Neutrophil (primary cell): ENCODE measurements around the gene SMIM10.
A peak's percentile ranks its signal among the peaks of the same experiment; 100 is the strongest.

ENCODE experiments used
- H3K27ac ChIP-seq: fragments of 200-600 bp; sonication (generic); 2 replicates; pipeline ENCODE4 v1.5.1; 2016; ENCODE audit warnings: mild to moderate bottlenecking, moderate library complexity
- H3K27me3 ChIP-seq: fragments of 200-600 bp; sonication (generic); 2 replicates; pipeline ENCODE4 v1.6.0; 2016; ENCODE audit warnings: mild to moderate bottlenecking
- H3K36me3 ChIP-seq: fragments of 200-600 bp; sonication (generic); 2 replicates; pipeline ENCODE4 v1.5.1; 2017
- H3K4me1 ChIP-seq, 2 experiments: fragments of 200-600 bp in 1 of 2; sonication (generic) in 1 of 2; 1 replicate in 1 of 2; 2 replicates in 1 of 2; pipeline versions ENCODE4 v1.5.1 to v1.6.1; 2013 to 2016; ENCODE audit warnings: low read depth in 1 of 2, low read length in 1 of 2, mild to moderate bottlenecking in 1 of 2, moderate library complexity in 1 of 2; ENCODE audit not compliant: control insufficient read depth in 1 of 2, insufficient read depth in 1 of 2
- H3K4me3 ChIP-seq, 2 experiments: fragments of 200-600 bp in 1 of 2; sonication (generic) in 1 of 2; 1 replicate in 1 of 2; 2 replicates in 1 of 2; pipeline ENCODE4 v1.5.1; 2013 to 2016; ENCODE audit warnings: low read depth in 1 of 2, low read length in 1 of 2, mild to moderate bottlenecking in 1 of 2, moderate library complexity in 1 of 2
- H3K9me3 ChIP-seq: fragments of 200-600 bp; sonication (generic); 2 replicates; pipeline ENCODE4 v1.5.1; 2016
- TF ChIP-seq, protein P1 (sequence below): fragments of 200-600 bp; sonication (generic); IDR thresholded peaks from 2 replicates; pipeline ENCODE4 v1.5.1; 2016; ENCODE audit warnings: antibody characterized with exemption

Gene SMIM10

GRCh38 chrX:135003876-135004623 lies 13.3 kb downstream of the SMIM10 start:
- no peak overlapping the region for H3K27ac ChIP-seq
- H3K4me3 ChIP-seq = peak overlapping the region; percentile 41 to 48
- no peaks in the 10 kb centered on the region for H3K27me3 ChIP-seq
- no peaks in the 10 kb centered on the region for H3K9me3 ChIP-seq
- TF ChIP-seq, protein P1, sequence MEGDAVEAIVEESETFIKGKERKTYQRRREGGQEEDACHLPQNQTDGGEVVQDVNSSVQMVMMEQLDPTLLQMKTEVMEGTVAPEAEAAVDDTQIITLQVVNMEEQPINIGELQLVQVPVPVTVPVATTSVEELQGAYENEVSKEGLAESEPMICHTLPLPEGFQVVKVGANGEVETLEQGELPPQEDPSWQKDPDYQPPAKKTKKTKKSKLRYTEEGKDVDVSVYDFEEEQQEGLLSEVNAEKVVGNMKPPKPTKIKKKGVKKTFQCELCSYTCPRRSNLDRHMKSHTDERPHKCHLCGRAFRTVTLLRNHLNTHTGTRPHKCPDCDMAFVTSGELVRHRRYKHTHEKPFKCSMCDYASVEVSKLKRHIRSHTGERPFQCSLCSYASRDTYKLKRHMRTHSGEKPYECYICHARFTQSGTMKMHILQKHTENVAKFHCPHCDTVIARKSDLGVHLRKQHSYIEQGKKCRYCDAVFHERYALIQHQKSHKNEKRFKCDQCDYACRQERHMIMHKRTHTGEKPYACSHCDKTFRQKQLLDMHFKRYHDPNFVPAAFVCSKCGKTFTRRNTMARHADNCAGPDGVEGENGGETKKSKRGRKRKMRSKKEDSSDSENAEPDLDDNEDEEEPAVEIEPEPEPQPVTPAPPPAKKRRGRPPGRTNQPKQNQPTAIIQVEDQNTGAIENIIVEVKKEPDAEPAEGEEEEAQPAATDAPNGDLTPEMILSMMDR = no peak
- H3K4me1 ChIP-seq = peaks cover 9 to 10% of the 10 kb centered on the region in 2 experiments
- no peaks in the 10 kb centered on the region for H3K36me3 ChIP-seq

- Histone ChIP-seq H3K27ac (no peak overlapping the region), H3K9me3 (no peaks in the 10 kb centered on the region), H3K4me1 (peaks cover 9 to 10% of the 10 kb centered on the region in 2 experiments), H3K36me3 (no peaks in the 10 kb centered on the region), H3K27me3 (no peaks in the 10 kb centered on the region), H3K4me3 (no peak overlapping the region)
- TF ChIP-seq, protein P1 = no peak
Measured at GRCh38 chrX:135006187-135006586, 15.4 kb downstream of the SMIM10 start.

GRCh38 chrX:135009057-135009610 lies 18.3 kb downstream of the SMIM10 start:
- Histone ChIP-seq H3K9me3 (no peaks in the 10 kb centered on the region), H3K27me3 (no peaks in the 10 kb centered on the region), H3K4me3 (no peak overlapping the region), H3K27ac (no peak overlapping the region), H3K36me3 (no peaks in the 10 kb centered on the region), H3K4me1 (peaks cover 1 to 3% of the 10 kb centered on the region in 2 experiments)
- TF ChIP-seq, protein P1 = no peak

GRCh38 chrX:135009838-135010237 lies 19.0 kb downstream of the SMIM10 start:
- H3K9me3 ChIP-seq = no peaks in the 10 kb centered on the region
- no peaks in the 10 kb centered on the region for H3K27me3 ChIP-seq
- H3K27ac ChIP-seq = no peak overlapping the region
- TF ChIP-seq, protein P1 = no peak
- H3K4me3 ChIP-seq = no peak overlapping the region
- H3K36me3 ChIP-seq = no peaks in the 10 kb centered on the region
- H3K4me1 ChIP-seq = no peaks in the 10 kb centered on the region

- Histone ChIP-seq H3K27ac (no peak overlapping the region), H3K36me3 (no peaks in the 10 kb centered on the region), H3K4me1 (no peaks in the 10 kb centered on the region), H3K9me3 (no peaks in the 10 kb centered on the region), H3K4me3 (no peak overlapping the region), H3K27me3 (no peaks in the 10 kb centered on the region)
- TF ChIP-seq, protein P1 = no peak
Measured at GRCh38 chrX:135010921-135011320, 20.1 kb downstream of the SMIM10 start.
